Heart left ventricle (tissue), 16 donors: ENCODE data around the gene MAGI1. TPM values are rescaled to one million over a fixed set of nuclear protein-coding genes. Genes with fewer than 3 reads are reported as not detected.
A peak's percentile ranks its signal among the peaks of the same experiment; 100 is the strongest.

Experiments used
- ATAC-seq, 4 donors: fragments of 200-7000 bp; cut with Tn5 transposase; one replicate each; pipeline ENCODE4 v1.9.1; 2020 to 2022; ENCODE audit warnings: moderate library complexity in 4 of 4, mild to moderate bottlenecking in 3 of 4, moderate number of reproducible peaks in 1 of 4
- DNase-seq, 5 donors: peaks; one replicate each; pipeline ENCODE4 v3.0.0-alpha.2; 2020
- H3K27ac ChIP-seq, 12 donors: fragments of 200-600 bp; sonication (generic) in 4 of 12; one replicate each; pipeline versions ENCODE4 v1.5.0 to v1.8.0; 2016 to 2022; ENCODE audit warnings: mild to moderate bottlenecking in 2 of 12
- H3K27me3 ChIP-seq, 9 donors: fragments of 200-600 bp; sonication (generic) in 2 of 9; one replicate each; pipeline versions ENCODE4 v1.5.1 to v1.8.0; 2016 to 2022; ENCODE audit warnings: mild to moderate bottlenecking in 3 of 9
- H3K36me3 ChIP-seq, 9 donors: fragments of 200-600 bp; sonication (generic) in 2 of 9; one replicate each; pipeline versions ENCODE4 v1.5.0 to v1.8.0; 2018 to 2022; ENCODE audit warnings: mild to moderate bottlenecking in 2 of 9
- H3K4me1 ChIP-seq, 12 donors: fragments of 200-600 bp; sonication (generic) in 4 of 12; one replicate each; pipeline versions ENCODE4 v1.5.0 to v1.8.0; 2016 to 2022; ENCODE audit warnings: mild to moderate bottlenecking in 3 of 12
- H3K4me3 ChIP-seq, 12 donors: fragments of 200-600 bp; sonication (generic) in 4 of 12; one replicate each; pipeline versions ENCODE4 v1.5.0 to v1.8.0; 2017 to 2022; ENCODE audit warnings: mild to moderate bottlenecking in 9 of 12, moderate library complexity in 4 of 12
- H3K9me3 ChIP-seq, 12 donors: fragments of 200-600 bp; sonication (generic) in 4 of 12; one replicate each; pipeline versions ENCODE4 v1.5.0 to v1.8.0; 2016 to 2022; ENCODE audit warnings: mild to moderate bottlenecking in 1 of 12
- POLR2A ChIP-seq, 2 donors: fragments of 450-650 bp; IDR thresholded peaks; one replicate each; pipeline ENCODE4 v1.6.1; 2017; ENCODE audit warnings: antibody characterized with exemption in 2 of 2, mild to moderate bottlenecking in 2 of 2, moderate library complexity in 2 of 2
- WGBS, 4 donors: extraction: QIAGEN DNeasy Blood & Tissue Kit in 2 of 4; methylation state at CpG; one replicate each; pipeline versions ENCODE4 v1.1.5 to v1.1.7; 2013 to 2018; 5-methylcytosine and 5-hydroxymethylcytosine counted together
- intact Hi-C, 10 donors: fragments of 100-400 bp; cut with DNase I; formaldehyde crosslinking; loops; one replicate each; pipeline versions ENCODE4 v1.11.1 to v1.14.2; 2022
- polyA plus RNA-seq, 2 donors: library from polyadenylated mRNA; stranded (reverse); fragments of 200-250 nt; gene quantifications; one replicate each; pipeline ENCODE4 v1.2.3, GENCODE V29; 2013
- total RNA-seq, 9 donors: library from RNA; depleted of rRNA in 2 of 9; stranded (reverse); fragments of >200 nt in 2 of 9; fragmentation: NEBNext Ultra II Directional in 3 of 9; extraction: Animal tissue kit (Norgen Biotek cat#: 25700) in 3 of 9; gene quantifications; one replicate each; pipeline versions ENCODE4 v1.1.0 to v1.2.4, GENCODE V29; 2016 to 2023
- TF ChIP-seq, protein P1 (sequence below), 12 donors: fragments of 200-600 bp; sonication (generic) in 4 of 12; IDR thresholded peaks; one replicate each; pipeline versions ENCODE4 v1.5.0 to v1.8.0; 2018 to 2022; ENCODE audit warnings: antibody characterized with exemption in 12 of 12, mild to moderate bottlenecking in 5 of 12
- donor health status: ischemic (EF 13 %, LVEDD 7.1; RV severe dilation, severe dysfunction).
- donor health status: healthy with polysubstance abuse.
- donor health status: DM: no; HTN: yes; CAD: no.
- donor health status: DM: no; HTN: no; CAD: no.
- donor health status: ischemic (EF 25% LVEDD 6.9; RV normal size, moderate dysfunction).
- donor health status: ischemic (EF 25% LVEDD 5.7; RV mildly dilated, moderate dysfunction).
- donor health status: healthy.
- donor health status: DM: yes; HTN: yes; CAD: no.
- donor health status: ischemic (EF 35%, LVEDD 5.7; RV mildly dilated, moderate dysfunction).
- donor health status: nonischemic (EF 11% LVEDD 7.7; RV severe dilation, severe dysfunction).
- donor health status: DM: yes; HTN: yes; CAD: no.
- donor health status: PGD.
- donor health status: ischemic (EF 29% LVEDD 5.4; RV normal size, mild dysfunction).
- donor health status: nonischemic (EF 23%, LVEDD 6.1; RV moderate dilation, normal function).

Gene MAGI1
- total and polyA plus RNA-seq, 11 donors, result 18.5 to 52.1 (median 31.4) TPM

DNA sequence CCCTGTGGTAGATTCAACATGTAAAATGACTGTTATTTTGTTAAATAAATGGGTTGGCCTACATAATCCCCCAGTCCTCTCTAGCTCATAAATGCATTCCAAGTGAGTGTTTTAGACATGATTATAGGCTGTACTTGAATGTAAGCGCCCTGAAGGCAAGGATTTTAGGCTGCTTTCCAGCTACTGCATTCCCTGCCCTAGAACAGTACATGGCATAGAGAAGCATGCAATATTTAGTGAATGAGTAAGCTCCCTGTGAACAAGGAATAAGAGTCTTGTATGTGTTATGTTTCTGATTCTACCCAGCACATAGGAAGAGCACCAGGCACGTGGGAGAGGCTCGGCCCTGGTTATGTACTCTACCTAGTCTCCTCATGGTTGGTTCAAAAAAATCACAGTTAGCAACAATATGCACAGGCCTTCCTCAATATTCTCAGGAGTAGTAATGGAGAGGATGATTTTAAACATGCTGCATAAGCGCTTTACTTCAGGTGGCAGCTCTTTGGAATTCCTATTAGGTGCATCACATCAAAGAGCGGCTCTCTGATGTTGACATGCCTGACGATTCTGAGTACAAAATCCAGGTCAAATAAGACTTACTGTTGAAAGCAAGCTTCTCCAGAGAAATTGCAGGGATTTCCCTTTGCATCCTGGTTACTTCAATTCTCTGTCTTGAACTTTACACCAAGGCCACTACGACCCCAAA, 456.6 kb downstream of the MAGI1 start:
- Histone ChIP-seq H3K27me3 (no peaks in the 10 kb centered on the region), H3K4me1 (peaks cover 0 to 25% (median 11%) of the 10 kb centered on the region in 12 donors), H3K27ac (no peak overlapping the region), H3K36me3 (no peaks in the 10 kb centered on the region), H3K9me3 (no peaks in the 10 kb centered on the region), H3K4me3 (no peak overlapping the region)
- intact Hi-C loops, result loop anchor here in 2 of 10 donors (5.0 to 10.0 kb wide), 2 partner anchors 35 to 153 kb away; no protein-coding TSS in a partner anchor
- DNase-seq, result no peak
- peak in 1 of 4 donors; percentile 18 for ATAC-seq
- TF ChIP-seq POLR2A (IDR thresholded peaks at IDR 0.05), result no peak
- TF ChIP-seq, protein P1, sequence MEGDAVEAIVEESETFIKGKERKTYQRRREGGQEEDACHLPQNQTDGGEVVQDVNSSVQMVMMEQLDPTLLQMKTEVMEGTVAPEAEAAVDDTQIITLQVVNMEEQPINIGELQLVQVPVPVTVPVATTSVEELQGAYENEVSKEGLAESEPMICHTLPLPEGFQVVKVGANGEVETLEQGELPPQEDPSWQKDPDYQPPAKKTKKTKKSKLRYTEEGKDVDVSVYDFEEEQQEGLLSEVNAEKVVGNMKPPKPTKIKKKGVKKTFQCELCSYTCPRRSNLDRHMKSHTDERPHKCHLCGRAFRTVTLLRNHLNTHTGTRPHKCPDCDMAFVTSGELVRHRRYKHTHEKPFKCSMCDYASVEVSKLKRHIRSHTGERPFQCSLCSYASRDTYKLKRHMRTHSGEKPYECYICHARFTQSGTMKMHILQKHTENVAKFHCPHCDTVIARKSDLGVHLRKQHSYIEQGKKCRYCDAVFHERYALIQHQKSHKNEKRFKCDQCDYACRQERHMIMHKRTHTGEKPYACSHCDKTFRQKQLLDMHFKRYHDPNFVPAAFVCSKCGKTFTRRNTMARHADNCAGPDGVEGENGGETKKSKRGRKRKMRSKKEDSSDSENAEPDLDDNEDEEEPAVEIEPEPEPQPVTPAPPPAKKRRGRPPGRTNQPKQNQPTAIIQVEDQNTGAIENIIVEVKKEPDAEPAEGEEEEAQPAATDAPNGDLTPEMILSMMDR (IDR thresholded peaks at IDR 0.05), result no peak
- 74 to 91% (median 90%) methylated on average over 7 of the region's 7 CpGs for WGBS, 4 donors

DNA sequence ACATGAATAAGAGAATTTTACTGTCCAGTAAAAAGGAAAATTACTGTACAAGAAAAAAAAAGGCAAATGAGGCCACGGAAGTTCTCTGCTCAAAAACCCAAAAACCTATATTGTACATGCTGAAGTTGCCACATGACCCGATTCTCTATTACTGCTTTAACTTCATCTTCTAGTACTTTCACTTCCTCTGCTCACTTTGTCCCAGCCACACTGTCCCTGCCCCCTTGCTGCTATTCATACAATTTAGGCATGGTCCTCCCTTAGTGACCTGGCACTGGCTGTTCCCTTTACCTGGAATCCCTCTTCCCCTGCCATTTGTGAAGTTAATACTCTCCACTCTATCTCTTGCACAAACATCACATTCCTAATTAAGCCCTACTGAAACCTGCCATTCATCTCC, 457.4 kb downstream of the MAGI1 start:
- Histone ChIP-seq H3K9me3 (no peaks in the 10 kb centered on the region), H3K4me1 (peaks cover 0 to 31% (median 11%) of the 10 kb centered on the region in 12 donors), H3K4me3 (no peak overlapping the region), H3K27ac (no peak overlapping the region), H3K36me3 (no peaks in the 10 kb centered on the region), H3K27me3 (no peaks in the 10 kb centered on the region)
- WGBS, 4 donors, result 90 to 97% (median 95%) methylated on average over 2 of the region's 2 CpGs
- intact Hi-C loops, result loop anchor here in 2 of 10 donors (5.0 to 10.0 kb wide), 2 partner anchors 36 to 153 kb away; no protein-coding TSS in a partner anchor
- DNase-seq (no peak), ATAC-seq (no peak)
- TF ChIP-seq, protein P1 (IDR thresholded peaks at IDR 0.05), result no peak
- no peak for TF ChIP-seq POLR2A (IDR thresholded peaks at IDR 0.05)

DNA sequence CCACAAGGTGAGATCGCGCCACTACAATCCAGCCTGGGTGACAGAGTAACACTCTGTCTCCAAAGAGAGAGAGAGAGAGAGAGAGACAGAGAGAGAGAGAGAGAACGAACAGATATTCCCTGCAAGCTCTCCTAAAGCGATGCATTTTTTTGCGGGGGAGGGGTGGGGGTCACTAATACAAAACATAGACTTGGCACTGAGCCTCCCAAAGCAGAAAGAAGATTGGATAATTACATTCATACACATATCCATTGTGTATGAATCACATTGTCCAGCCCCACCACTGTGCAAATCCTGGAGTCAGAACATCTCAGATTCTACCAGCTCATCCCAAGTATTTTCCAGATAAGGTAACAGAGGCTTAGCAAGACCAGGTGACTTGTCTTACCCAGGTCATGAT, 459.9 kb downstream of the MAGI1 start:
- ATAC-seq (no peak), DNase-seq (no peak)
- H3K27ac ChIP-seq, result no peak overlapping the region
- 90 to 97% (median 96%) methylated on average over 5 of the region's 5 CpGs for WGBS, 4 donors
- H3K36me3 ChIP-seq, result no peaks in the 10 kb centered on the region
- TF ChIP-seq, protein P1 (IDR thresholded peaks at IDR 0.05), result no peak
- no peak for TF ChIP-seq POLR2A (IDR thresholded peaks at IDR 0.05)
- intact Hi-C loops, result loop anchor here in 1 of 10 donors (5.0 kb wide), 1 partner anchor 43 kb away; no protein-coding TSS in a partner anchor
- no peak overlapping the region for H3K4me3 ChIP-seq
- H3K9me3 ChIP-seq, result peaks cover 0 to 15% (median 0%) of the 10 kb centered on the region in 12 donors
- peaks cover 0 to 24% (median 7%) of the 10 kb centered on the region in 12 donors for H3K4me1 ChIP-seq
- H3K27me3 ChIP-seq, result no peaks in the 10 kb centered on the region

DNA sequence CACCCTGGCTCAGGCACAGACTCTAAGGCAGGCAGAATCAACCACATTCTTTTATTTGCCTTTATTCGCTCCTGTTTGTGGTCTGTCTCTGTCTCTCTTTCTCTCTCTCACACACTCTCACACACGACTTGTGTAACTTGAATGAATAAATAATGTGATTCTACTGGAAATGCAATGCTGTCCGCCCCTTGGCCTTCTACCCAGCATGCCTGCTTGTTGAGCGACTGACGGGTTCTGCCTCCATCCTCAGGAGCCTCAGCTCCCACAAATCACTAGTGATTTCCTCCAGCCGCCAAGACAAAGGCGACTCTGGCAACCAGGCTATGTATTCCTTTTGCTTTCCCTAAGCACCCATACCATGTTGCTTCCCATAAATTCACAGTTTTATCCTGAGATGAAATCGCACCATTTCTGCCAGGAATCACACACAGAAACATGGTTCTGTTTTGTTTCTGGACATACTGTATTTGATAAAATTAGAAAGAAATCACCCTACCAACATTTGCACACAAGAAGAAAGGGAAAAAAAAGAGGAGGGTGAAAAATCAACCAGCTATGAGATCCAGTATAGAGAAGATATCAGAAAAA, 460.8 kb downstream of the MAGI1 start:
- DNase-seq (no peak), ATAC-seq (no peak)
- whole genome bisulfite sequencing, 4 donors, result 90 to 93% (median 90%) methylated on average over 8 of the region's 8 CpGs
- peaks cover 0 to 24% (median 0%) of the 10 kb centered on the region in 12 donors for H3K9me3 ChIP-seq
- no peaks in the 10 kb centered on the region for H3K27me3 ChIP-seq
- H3K4me1 ChIP-seq, result peaks cover 0 to 24% (median under 1%) of the 10 kb centered on the region in 12 donors
- H3K4me3 ChIP-seq, result no peak overlapping the region
- TF ChIP-seq POLR2A (IDR thresholded peaks at IDR 0.05), result no peak
- TF ChIP-seq, protein P1 (IDR thresholded peaks at IDR 0.05), result no peak
- H3K27ac ChIP-seq, result peak overlapping the region in 4 of 12 donors; percentile 21 to 65 (median 42)
- intact Hi-C loops, result loop anchor here in 1 of 10 donors (5.0 kb wide), 1 partner anchor 44 kb away; no protein-coding TSS in a partner anchor
- H3K36me3 ChIP-seq, result no peaks in the 10 kb centered on the region
